Bronchial smooth muscle cell (primary cell): Measurements from ENCODE around the gene EIF4EBP2. TPM values are rescaled to one million over a fixed set of nuclear protein-coding genes. Genes with fewer than 3 reads are reported as not detected.

Experiments
- total RNA-seq: library from RNA; depleted of rRNA; stranded (reverse); fragments of >200 nt; gene quantifications from 2 replicates; pipeline ENCODE4 v1.2.1, GENCODE V29; 2014

EIF4EBP2 gene
- total RNA-seq, result 12.8 and 17.0 TPM in 2 replicates

DNA sequence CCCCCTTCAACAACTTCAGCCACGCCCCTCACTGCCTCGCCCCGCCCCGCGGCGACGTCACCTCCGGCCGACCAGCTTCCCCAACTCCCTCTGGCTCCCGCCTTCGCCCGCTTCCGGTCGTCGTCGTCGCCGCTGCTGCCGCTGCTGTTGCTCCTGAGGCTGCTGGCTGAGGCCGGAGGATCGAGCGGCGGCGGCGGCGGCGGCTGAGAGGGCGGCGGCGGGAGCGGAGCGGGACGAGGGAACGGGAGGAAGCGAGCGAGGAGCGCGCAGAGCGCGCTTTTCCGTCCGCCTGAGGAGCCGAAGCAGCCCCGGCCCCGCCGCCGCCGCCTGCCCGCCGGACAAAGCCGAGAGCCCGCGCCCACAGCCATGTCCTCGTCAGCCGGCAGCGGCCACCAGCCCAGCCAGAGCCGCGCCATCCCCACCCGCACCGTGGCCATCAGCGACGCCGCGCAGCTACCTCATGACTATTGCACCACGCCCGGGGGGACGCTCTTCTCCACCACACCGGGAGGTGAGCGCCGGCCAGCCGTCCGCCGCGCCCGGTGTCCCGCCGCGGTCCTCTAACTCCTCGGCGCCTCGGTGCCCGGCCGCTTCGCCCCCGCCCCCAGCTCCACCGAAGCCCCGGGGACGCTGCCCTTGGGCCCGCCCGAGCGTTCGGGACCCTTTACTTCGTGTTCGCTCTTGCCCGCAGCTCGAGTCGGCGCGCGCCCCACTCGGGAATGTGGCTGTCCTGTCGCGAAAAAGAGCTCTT lies at the start of gene EIF4EBP2:
Gene EIF4EBP2, plus strand, starts transcription at position 110 of the 751 bp plus-strand sequence. Its CDS starts 257 bp downstream, at position 367.

DNA sequence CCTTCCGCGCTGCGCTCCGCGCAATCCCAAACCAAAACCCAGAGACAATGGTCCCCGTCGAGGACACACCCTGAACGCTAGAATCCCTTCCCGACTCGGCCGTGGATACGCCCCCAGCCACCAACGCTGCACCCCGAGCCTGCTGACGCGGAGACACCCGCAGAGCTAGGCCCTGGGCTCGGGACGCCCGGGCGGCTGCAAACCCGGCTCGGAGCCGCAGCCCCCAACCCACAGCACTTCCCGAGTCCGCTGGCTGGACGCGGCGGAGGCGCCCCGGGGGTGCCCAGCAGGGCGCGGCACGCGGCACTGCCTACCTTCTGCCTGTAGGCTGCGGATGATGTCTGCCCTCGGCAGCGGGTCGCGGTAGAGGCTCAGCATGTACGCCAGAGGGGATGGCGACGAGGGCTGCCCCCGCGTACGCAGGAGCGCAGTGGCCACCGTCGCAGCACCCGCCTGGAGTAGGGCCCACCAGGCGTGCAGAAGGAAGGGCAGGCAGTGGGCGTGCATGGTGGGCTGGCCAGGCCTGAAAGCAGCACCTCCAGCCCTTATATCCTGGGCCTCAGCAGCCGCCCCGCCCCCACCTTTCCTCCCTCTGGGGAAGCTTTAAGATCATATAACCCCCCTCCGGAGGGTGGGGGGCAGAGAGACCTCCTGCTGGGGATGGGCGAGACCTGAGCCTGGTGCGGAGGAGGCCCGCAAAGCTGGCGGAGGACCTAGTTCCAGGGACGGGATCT lies 37.4 kb downstream of the EIF4EBP2 start, which contains the start of gene NODAL:
Gene NODAL, minus strand, starts transcription at position 521 of the 734 bp plus-strand sequence. Its CDS starts 14 bp downstream, at position 507.

Other genes with a start within 250 kb of the EIF4EBP2 start
- 149 and 203 TPM in 2 replicates for gene SAR1A, start 233.6 kb upstream of the EIF4EBP2 start, total RNA-seq
- 221 and 248 TPM in 2 replicates for gene PPA1, start 170.7 kb upstream of the EIF4EBP2 start, total RNA-seq
- under 0.01 TPM in 1 of 2 replicates, not detected in the other for gene NPFFR1, start 120.1 kb upstream of the EIF4EBP2 start, total RNA-seq
- gene LRRC20, start 21.5 kb upstream of the EIF4EBP2 start, total RNA-seq, result 6.1 and 15.2 TPM in 2 replicates
- gene NODAL, start 37.5 kb downstream of the EIF4EBP2 start, total RNA-seq, result not detected in 2 replicates
- 0.16 and 0.43 TPM in 2 replicates for gene PALD1, start 74.6 kb downstream of the EIF4EBP2 start, total RNA-seq
- not detected in 2 replicates for gene PRF1, start 198.6 kb downstream of the EIF4EBP2 start, total RNA-seq